ENCODE measurements around the gene DEAF1. TPM values are rescaled to one million over a fixed set of nuclear protein-coding genes. Genes with fewer than 3 reads are reported as not detected.
A peak's percentile ranks its signal among the peaks of the same experiment; 100 is the strongest.

The DEAF1 gene
- total and polyA plus RNA-seq, 10 of the 15 experiments (the other 5 are each of a cell fraction or from before 2014, with no cell fraction given) = 0.68 to 51.3 (median 25.9) TPM

DNA sequence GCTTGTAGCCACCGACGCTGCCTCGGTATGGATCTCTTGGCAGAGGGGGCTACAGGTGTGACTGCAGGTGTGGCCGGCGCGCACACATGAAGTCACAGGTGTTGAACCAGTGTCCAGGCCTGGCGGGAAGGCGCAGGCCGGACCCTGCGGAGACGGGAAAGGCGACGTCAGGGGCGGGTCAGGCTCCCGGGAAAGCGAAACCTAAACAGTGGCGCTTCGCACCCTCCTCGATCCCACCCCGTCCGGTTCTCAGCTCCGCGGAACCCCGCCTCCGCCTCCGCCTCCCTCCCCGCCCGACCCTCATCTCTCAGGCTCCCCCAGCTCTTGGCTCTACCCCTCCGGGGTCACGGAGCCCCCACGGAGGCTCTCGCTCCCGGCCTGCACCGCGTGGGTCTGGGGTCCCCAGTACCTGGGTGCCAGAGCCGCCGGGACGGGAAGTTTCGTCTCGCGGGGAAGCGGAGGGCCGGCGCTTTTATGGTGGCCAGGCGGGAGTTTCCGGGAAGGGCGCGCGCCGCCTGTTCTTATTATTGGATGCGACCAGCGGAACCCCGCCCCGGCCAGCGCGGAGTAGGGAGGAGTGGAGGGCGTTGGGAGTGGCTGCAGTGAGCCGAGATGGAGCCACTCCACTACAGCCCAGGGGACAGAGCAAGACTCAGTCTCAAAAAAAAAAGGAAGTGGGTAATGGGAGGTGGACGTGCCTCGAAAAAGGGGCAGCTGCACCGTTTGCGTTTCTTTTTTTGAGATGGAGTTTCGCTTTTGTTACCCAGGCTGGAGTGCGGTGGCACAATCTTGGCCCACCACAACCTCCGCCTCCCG lies 79.3 kb downstream of the DEAF1 start, which contains the start of gene IRF7 (continued):
- TF ChIP-seq ZNF687 (IDR thresholded peaks at IDR 0.05) (peak; percentile 40; the same call in 1 of the 2 replicates), ZNF24 (IDR thresholded peaks at IDR 0.05) (no peak), POLR2AphosphoS5 (IDR thresholded peaks at IDR 0.05; ENCODE audit: low read length) (peak; percentile 98), RAD21 (IDR thresholded peaks at IDR 0.05; ENCODE audit: insufficient read depth, low read depth, low read length) (no peak), YBX1 (IDR thresholded peaks at IDR 0.05) (no peak), SIX5 (IDR thresholded peaks at IDR 0.05; ENCODE audit: low read depth, low read length, severe bottlenecking) (no peak), SKIL (IDR thresholded peaks at IDR 0.05; ENCODE audit: low read depth, poor library complexity, severe bottlenecking) (no peak), CEBPB (IDR thresholded peaks at IDR 0.05; ENCODE audit: borderline replicate concordance in 1 of 2, low read depth in 2 of 2, low read length in 2 of 2) (no peak), PAX8 (IDR thresholded peaks at IDR 0.05) (no peak), NR2C2 (IDR thresholded peaks at IDR 0.05; ENCODE audit: borderline replicate concordance, control insufficient read depth, insufficient read length, low read depth) (no peak), KDM1A (IDR thresholded peaks at IDR 0.05; ENCODE audit: borderline replicate concordance) (no peak), CBX5 (IDR thresholded peaks at IDR 0.05; ENCODE audit: low read depth) (no peak), ZZZ3 (IDR thresholded peaks at IDR 0.05; ENCODE audit: control insufficient read depth, insufficient read length, low read depth) (no peak), EGR1 (IDR thresholded peaks at IDR 0.05; ENCODE audit: borderline replicate concordance in 1 of 2, low read depth in 2 of 2, low read length in 2 of 2) (peak; percentile 28 to 54)
- TF ChIP-seq, protein P1, sequence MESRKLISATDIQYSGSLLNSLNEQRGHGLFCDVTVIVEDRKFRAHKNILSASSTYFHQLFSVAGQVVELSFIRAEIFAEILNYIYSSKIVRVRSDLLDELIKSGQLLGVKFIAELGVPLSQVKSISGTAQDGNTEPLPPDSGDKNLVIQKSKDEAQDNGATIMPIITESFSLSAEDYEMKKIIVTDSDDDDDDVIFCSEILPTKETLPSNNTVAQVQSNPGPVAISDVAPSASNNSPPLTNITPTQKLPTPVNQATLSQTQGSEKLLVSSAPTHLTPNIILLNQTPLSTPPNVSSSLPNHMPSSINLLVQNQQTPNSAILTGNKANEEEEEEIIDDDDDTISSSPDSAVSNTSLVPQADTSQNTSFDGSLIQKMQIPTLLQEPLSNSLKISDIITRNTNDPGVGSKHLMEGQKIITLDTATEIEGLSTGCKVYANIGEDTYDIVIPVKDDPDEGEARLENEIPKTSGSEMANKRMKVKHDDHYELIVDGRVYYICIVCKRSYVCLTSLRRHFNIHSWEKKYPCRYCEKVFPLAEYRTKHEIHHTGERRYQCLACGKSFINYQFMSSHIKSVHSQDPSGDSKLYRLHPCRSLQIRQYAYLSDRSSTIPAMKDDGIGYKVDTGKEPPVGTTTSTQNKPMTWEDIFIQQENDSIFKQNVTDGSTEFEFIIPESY (IDR thresholded peaks at IDR 0.05) = no peak
- TF ChIP-seq, protein P2, sequence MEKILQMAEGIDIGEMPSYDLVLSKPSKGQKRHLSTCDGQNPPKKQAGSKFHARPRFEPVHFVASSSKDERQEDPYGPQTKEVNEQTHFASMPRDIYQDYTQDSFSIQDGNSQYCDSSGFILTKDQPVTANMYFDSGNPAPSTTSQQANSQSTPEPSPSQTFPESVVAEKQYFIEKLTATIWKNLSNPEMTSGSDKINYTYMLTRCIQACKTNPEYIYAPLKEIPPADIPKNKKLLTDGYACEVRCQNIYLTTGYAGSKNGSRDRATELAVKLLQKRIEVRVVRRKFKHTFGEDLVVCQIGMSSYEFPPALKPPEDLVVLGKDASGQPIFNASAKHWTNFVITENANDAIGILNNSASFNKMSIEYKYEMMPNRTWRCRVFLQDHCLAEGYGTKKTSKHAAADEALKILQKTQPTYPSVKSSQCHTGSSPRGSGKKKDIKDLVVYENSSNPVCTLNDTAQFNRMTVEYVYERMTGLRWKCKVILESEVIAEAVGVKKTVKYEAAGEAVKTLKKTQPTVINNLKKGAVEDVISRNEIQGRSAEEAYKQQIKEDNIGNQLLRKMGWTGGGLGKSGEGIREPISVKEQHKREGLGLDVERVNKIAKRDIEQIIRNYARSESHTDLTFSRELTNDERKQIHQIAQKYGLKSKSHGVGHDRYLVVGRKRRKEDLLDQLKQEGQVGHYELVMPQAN (conservative IDR thresholded peaks at IDR 0.05) = no peak; the same call in 1 of the 2 replicates
- TF ChIP-seq, protein P3, sequence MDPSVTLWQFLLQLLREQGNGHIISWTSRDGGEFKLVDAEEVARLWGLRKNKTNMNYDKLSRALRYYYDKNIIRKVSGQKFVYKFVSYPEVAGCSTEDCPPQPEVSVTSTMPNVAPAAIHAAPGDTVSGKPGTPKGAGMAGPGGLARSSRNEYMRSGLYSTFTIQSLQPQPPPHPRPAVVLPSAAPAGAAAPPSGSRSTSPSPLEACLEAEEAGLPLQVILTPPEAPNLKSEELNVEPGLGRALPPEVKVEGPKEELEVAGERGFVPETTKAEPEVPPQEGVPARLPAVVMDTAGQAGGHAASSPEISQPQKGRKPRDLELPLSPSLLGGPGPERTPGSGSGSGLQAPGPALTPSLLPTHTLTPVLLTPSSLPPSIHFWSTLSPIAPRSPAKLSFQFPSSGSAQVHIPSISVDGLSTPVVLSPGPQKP (IDR thresholded peaks at IDR 0.05; ENCODE audit: low read depth, low read length) = no peak; the same call in 1 of the 2 replicates

Measured in GM12878 (cell line).